ENCODE results near the gene KRTAP5-9. TPM values are rescaled to one million over a fixed set of nuclear protein-coding genes. Genes with fewer than 3 reads are reported as not detected.

Gene KRTAP5-9
- total and polyA plus RNA-seq, 2 of the 8 experiments (the other 6 are each of a cell fraction or from before 2014, with no cell fraction given), result 0.11 TPM; not detected in 1

GRCh38 chr11:71527576-71528210 lies 20.5 kb upstream of the KRTAP5-9 start:
- 86% methylated on average over 6 of the region's 6 CpGs; no CpG with 5 or more reads in 1 of the 2 experiments for WGBS, 2 experiments (ENCODE audit: extremely low coverage in 1 of 2, insufficient coverage in 1 of 2, insufficient read length in 1 of 2, insufficient replicate concordance in 2 of 2, low coverage in 1 of 2, low lambda C conversion rate in 2 of 2, missing lambda C conversion rate in 1 of 2)
- Histone ChIP-seq H3K9ac (replicated peaks in 1 of 4; ENCODE audit: extremely low read depth in 1 of 4, low read depth in 3 of 4, low read length in 3 of 4) (no peak overlapping the region), H2AFZ (ENCODE audit: low read length) (no peak overlapping the region), H2AK5ac (ENCODE audit: low read depth, low read length) (no peak overlapping the region), H3K4ac (replicated peaks; ENCODE audit: insufficient read length, low read depth, low read length) (no peak overlapping the region), H3K4me2 (ENCODE audit: insufficient read depth in 1 of 2, low read depth in 2 of 2, low read length in 2 of 2) (no peak overlapping the region), H4K91ac (replicated peaks; ENCODE audit: insufficient read length, low read length) (no peak overlapping the region), H3K23ac (ENCODE audit: insufficient read length) (no peak overlapping the region), H3K14ac (ENCODE audit: insufficient read length) (no peak overlapping the region), H2BK120ac (replicated peaks; ENCODE audit: low read depth, low read length) (no peak overlapping the region), H3K56ac (replicated peaks; ENCODE audit: insufficient read length, low read depth, low read length) (no peak overlapping the region), H3K36me3 (ENCODE audit: control insufficient read depth in 2 of 4, insufficient read depth in 4 of 4, low read length in 3 of 4) (no peaks in the 10 kb centered on the region), H4K5ac (ENCODE audit: insufficient read length, low read depth, low read length) (no peak overlapping the region), H3K4me1 (replicated peaks in 1 of 4; ENCODE audit: control insufficient read depth in 3 of 4, insufficient read depth in 4 of 4, low read length in 3 of 4) (no peaks in the 10 kb centered on the region), H2BK5ac (ENCODE audit: low read depth, low read length) (no peak overlapping the region), H3K79me1 (ENCODE audit: low read depth, low read length) (no peaks in the 10 kb centered on the region), H4K20me1 (replicated peaks in 1 of 2; ENCODE audit: control insufficient read depth in 1 of 2, insufficient read depth in 2 of 2, low read length in 2 of 2) (no peaks in the 10 kb centered on the region), H3K27ac (ENCODE audit: low read depth, low read length) (no peak overlapping the region), H2BK12ac (ENCODE audit: low read depth, low read length) (no peak overlapping the region), H3K18ac (ENCODE audit: extremely low read depth, low read length) (no peak overlapping the region), H3K23me2 (ENCODE audit: low read depth, low read length) (no peaks in the 10 kb centered on the region; the same call in 1 of the 2 replicates), H2BK20ac (ENCODE audit: low read length) (no peak overlapping the region), H3K79me2 (ENCODE audit: control insufficient read depth in 1 of 2, insufficient read depth in 2 of 2, low read length in 2 of 2) (no peaks in the 10 kb centered on the region), H3K27me3 (replicated peaks in 1 of 4; ENCODE audit: control insufficient read depth in 3 of 4, extremely low read depth in 1 of 4, insufficient read depth in 3 of 4, low read length in 3 of 4) (no peaks in the 10 kb centered on the region), H2BK15ac (ENCODE audit: low read length) (no peak overlapping the region), H3K9me3 (ENCODE audit: insufficient read depth in 2 of 2, low read depth in 1 of 2, low read length in 1 of 2) (no peaks in the 10 kb centered on the region), H4K8ac (ENCODE audit: extremely low read depth, insufficient read depth, low read length) (no peak overlapping the region), H3K4me3 (ENCODE audit: extremely low read depth in 1 of 4, insufficient read depth in 2 of 4, low read depth in 3 of 4, low read length in 4 of 4) (no peak overlapping the region)
- CTCF ChIA-PET (ENCODE audit: partially characterized antibody), result interaction anchor here (0.9 to 1.1 kb wide), 3 partner anchors 10 to 36 kb away, joined by 3 to 4 read pairs (median 4); partner anchors contain the start of gene KRTAP5-8
- FAIRE-seq (no peak), DNase-seq (ENCODE audit: low read depth in 1 of 2, low spot score in 2 of 2) (peak in 1 of 2 experiments; percentile 30)
- POLR2A ChIA-PET (ENCODE audit: partially characterized antibody), result no interaction called here
- TF ChIP-seq NANOG (IDR thresholded peaks at IDR 0.05; ENCODE audit: insufficient read depth, low read depth, low read length, poor library complexity, severe bottlenecking) (no peak), CHD1 (IDR thresholded peaks at IDR 0.05; ENCODE audit: low read depth, low read length) (no peak), CREB1 (IDR thresholded peaks at IDR 0.05) (no peak), EGR1 (IDR thresholded peaks at IDR 0.05; ENCODE audit: borderline replicate concordance, low read depth, low read length) (no peak), EP300 (IDR thresholded peaks at IDR 0.05; ENCODE audit: borderline replicate concordance in 1 of 2, low read depth in 2 of 2, low read length in 2 of 2) (no peak), KDM4A (IDR thresholded peaks at IDR 0.05; ENCODE audit: low read depth, low read length, severe bottlenecking) (no peak), HDAC6 (IDR thresholded peaks at IDR 0.05; ENCODE audit: low read depth, low read length) (no peak), JUND (IDR thresholded peaks at IDR 0.05; ENCODE audit: low read length) (no peak), SIX5 (IDR thresholded peaks at IDR 0.05; ENCODE audit: low read depth, low read length) (no peak), MAX (IDR thresholded peaks at IDR 0.05) (no peak), SIN3A (conservative IDR thresholded peaks at IDR 0.05 in 1 of 2, IDR thresholded peaks at IDR 0.05 in 1 of 2; ENCODE audit: low read depth in 1 of 2, low read length in 2 of 2) (no peak), SRF (IDR thresholded peaks at IDR 0.05; ENCODE audit: low read depth, low read length) (no peak), POU5F1 (IDR thresholded peaks at IDR 0.05; ENCODE audit: low read depth, low read length) (no peak), FOSL1 (IDR thresholded peaks at IDR 0.05; ENCODE audit: insufficient read depth, low read depth, low read length) (no peak)

Measured in H1 (cell line).